RWPE2 (cell line): Measurements from ENCODE around the gene RFPL4A.
"Not testable (repeated sequence)": the region's sequence is repeated elsewhere in the genome, so short reads cannot be mapped to it uniquely, and the experiment has no call there.

Experiments
- ATAC-seq: fragments of 200-7000 bp; cut with Tn5 transposase; 3 replicates; pipeline ENCODE4 v1.9.1; 2021; ENCODE audit warnings: low read depth
- DNase-seq: peaks from one replicate; pipeline ENCODE4 v3.0.0-alpha.2; 2020; ENCODE audit warnings: low spot score
- H3K27ac ChIP-seq: fragments of 450-650 bp; 2 replicates; pipeline ENCODE4 v1.5.1; 2017; ENCODE audit warnings: mild to moderate bottlenecking; ENCODE audit not compliant: poor library complexity, severe bottlenecking
- H3K27me3 ChIP-seq: fragments of 250-450 bp; sonication (Bioruptor Pico); 2 replicates; pipeline ENCODE4 v1.5.1; 2021; ENCODE audit warnings: mild to moderate bottlenecking, moderate library complexity; ENCODE audit not compliant: insufficient read depth, poor library complexity, severe bottlenecking
- H3K36me3 ChIP-seq: fragments of 250-450 bp; sonication (Bioruptor Pico); 2 replicates; pipeline ENCODE4 v1.5.1; 2020; ENCODE audit warnings: low read depth, mild to moderate bottlenecking, moderate library complexity
- H3K4me1 ChIP-seq: fragments of 250-450 bp; sonication (Bioruptor Pico); 2 replicates; pipeline ENCODE4 v1.5.1; 2021; ENCODE audit warnings: mild to moderate bottlenecking, moderate library complexity; ENCODE audit not compliant: insufficient read depth, poor library complexity, severe bottlenecking
- H3K4me3 ChIP-seq: fragments of 250-450 bp; sonication (Bioruptor Pico); 2 replicates; pipeline ENCODE4 v1.5.1; 2021; ENCODE audit warnings: mild to moderate bottlenecking, moderate library complexity; ENCODE audit not compliant: severe bottlenecking
- H3K9me3 ChIP-seq: fragments of 250-450 bp; sonication (Bioruptor Pico); 2 replicates; pipeline ENCODE4 v1.5.1; 2021; ENCODE audit warnings: mild to moderate bottlenecking, moderate library complexity; ENCODE audit not compliant: severe bottlenecking
- TF ChIP-seq, protein P1 (sequence below): fragments of 450-650 bp; IDR thresholded peaks from one replicate; pipeline ENCODE4 v1.5.1; 2017; ENCODE audit warnings: mild to moderate bottlenecking, moderate library complexity; ENCODE audit not compliant: poor library complexity, severe bottlenecking

RFPL4A gene

DNA sequence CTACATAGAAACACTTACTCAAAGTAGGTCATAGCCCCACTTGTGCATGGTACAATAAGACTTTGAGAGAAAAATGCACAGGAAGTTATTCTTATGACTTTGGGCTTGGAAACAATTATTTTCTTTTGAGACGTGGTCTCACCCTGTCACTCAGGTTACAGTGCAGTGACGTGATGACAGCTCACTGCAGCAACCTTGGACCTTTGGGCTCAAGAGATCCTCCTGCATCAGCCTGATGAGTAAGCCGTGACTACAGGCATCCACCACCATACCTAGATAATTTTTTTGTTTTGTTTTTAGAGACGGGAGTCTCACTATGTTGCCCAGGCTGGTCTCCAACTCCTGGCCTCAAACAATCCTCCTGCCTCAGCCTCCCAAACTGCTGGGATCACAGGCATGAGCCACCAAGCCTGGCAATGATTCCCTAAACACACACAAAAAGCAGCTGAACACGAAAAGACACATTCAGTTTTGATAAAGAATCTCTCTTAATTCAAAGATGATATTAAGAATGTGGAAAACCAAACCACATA lies 38.6 kb upstream of the RFPL4A start:
- H3K9me3 ChIP-seq, result no peaks in the 10 kb centered on the region
- DNase-seq (no peak), ATAC-seq (no peak)
- no peak overlapping the region for H3K27ac ChIP-seq
- H3K4me1 ChIP-seq, result no peaks in the 10 kb centered on the region
- no peaks in the 10 kb centered on the region for H3K27me3 ChIP-seq
- no peak overlapping the region for H3K4me3 ChIP-seq
- TF ChIP-seq, protein P1, sequence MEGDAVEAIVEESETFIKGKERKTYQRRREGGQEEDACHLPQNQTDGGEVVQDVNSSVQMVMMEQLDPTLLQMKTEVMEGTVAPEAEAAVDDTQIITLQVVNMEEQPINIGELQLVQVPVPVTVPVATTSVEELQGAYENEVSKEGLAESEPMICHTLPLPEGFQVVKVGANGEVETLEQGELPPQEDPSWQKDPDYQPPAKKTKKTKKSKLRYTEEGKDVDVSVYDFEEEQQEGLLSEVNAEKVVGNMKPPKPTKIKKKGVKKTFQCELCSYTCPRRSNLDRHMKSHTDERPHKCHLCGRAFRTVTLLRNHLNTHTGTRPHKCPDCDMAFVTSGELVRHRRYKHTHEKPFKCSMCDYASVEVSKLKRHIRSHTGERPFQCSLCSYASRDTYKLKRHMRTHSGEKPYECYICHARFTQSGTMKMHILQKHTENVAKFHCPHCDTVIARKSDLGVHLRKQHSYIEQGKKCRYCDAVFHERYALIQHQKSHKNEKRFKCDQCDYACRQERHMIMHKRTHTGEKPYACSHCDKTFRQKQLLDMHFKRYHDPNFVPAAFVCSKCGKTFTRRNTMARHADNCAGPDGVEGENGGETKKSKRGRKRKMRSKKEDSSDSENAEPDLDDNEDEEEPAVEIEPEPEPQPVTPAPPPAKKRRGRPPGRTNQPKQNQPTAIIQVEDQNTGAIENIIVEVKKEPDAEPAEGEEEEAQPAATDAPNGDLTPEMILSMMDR, result no peak
- H3K36me3 ChIP-seq, result no peaks in the 10 kb centered on the region

DNA sequence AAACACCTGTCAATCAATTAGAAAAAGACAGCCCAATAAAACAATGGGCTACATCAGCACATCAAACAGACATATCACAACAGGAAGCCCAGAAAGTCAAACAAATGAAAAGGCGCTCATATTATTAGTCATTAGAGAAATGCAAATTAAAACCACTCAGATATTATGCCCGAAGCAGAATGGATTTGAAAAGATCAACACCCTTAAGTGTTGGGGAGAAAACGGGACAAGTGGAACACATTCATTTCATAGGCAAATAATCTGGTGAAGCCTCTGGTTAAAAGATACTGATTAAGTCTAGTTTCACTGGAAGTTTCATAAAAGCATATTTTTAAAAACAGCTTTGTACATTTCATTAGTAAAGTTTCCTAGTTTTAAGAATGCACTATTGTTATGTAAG lies 38.1 kb upstream of the RFPL4A start:
- Histone ChIP-seq H3K9me3 (no peaks in the 10 kb centered on the region), H3K4me3 (no peak overlapping the region), H3K36me3 (no peaks in the 10 kb centered on the region), H3K27ac (no peak overlapping the region), H3K27me3 (no peaks in the 10 kb centered on the region), H3K4me1 (no peaks in the 10 kb centered on the region)
- no peak for DNase-seq
- ATAC-seq, result no peak
- TF ChIP-seq, protein P1, result no peak

DNA sequence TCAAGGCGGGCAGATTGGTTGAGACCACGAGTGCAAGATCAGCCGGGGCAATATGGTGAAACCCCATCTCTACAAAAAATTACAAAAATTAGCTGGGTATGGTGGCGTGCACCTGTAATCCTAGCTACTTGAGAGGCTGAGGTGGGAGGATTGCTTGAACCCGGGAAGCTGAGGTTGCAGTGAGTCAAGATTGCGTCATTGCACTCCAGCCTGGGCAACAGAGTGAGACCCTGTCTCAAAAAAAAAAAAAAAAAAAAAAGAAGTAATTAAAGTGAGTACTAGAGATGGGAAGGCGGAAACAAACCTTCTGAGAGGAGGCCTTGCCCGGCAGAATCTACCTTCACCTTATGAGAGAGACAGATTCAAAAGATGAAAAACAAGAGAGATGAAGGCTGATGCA lies 35.4 kb upstream of the RFPL4A start:
- no peak overlapping the region for H3K4me3 ChIP-seq
- H3K9me3 ChIP-seq, result no peaks in the 10 kb centered on the region
- no peak overlapping the region for H3K27ac ChIP-seq
- H3K27me3 ChIP-seq, result no peaks in the 10 kb centered on the region
- TF ChIP-seq, protein P1, result no peak
- ATAC-seq (no peak), DNase-seq (no peak)
- no peaks in the 10 kb centered on the region for H3K4me1 ChIP-seq
- H3K36me3 ChIP-seq, result no peaks in the 10 kb centered on the region

DNA sequence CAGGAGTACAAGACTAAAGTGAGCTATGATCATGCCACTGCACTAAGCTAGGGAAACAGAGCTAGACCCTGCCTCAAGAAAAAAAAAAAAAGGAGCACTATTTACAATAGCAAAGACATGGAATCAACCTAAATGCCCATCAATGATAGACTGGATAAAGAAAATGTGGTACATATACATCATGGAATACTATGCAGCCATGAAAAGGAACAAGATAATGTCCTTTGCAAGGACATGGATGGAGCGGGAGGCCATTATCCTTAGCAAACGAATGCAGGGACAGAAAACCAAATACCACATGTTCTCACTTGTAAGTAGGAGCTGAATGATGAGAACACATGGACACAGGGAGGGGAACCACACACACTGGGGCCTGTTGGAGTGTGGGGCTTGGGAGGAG lies 28.5 kb upstream of the RFPL4A start:
- not testable (repeated sequence) for H3K27ac ChIP-seq, H3K27me3 ChIP-seq, ATAC-seq, H3K36me3 ChIP-seq, H3K4me1 ChIP-seq, H3K9me3 ChIP-seq, DNase-seq, H3K4me3 ChIP-seq

DNA sequence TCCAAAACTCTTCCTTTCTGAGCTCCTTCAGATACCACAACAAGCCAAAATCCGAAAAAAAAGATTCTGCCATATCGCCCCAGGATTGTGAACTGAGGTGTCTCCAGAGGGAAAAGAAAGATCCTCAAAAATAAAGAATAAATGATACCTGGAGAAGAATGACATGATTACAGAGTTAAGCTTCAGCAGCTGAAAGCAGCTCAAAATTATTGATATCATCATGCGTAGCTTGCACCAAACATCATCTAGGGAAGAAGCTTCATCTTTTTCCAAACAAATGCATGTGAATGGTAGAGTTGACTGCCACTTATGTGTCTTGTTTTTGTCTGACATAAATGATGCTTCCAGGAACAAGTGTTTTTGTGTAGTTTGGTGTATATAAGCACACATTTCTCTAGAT lies 20.6 kb upstream of the RFPL4A start, which contains the start of gene NLRP9:
TSS of gene NLRP9 (minus strand) at position 101 of the 400 bp plus-strand sequence. CDS start at position 73, 28 bp downstream.
- Histone ChIP-seq H3K4me3 (no peak within 1 kb of the TSS), H3K9me3 (no peaks in the 10 kb centered on the region), H3K4me1 (no peaks in the 10 kb centered on the region), H3K27me3 (no peaks in the 10 kb centered on the region), H3K27ac (no peak within 1 kb of the TSS), H3K36me3 (no peaks in the 10 kb centered on the region)
- TF ChIP-seq, protein P1, result no peak
- DNase-seq (no peak), ATAC-seq (no peak)
